ENCODE measurements around the gene CCNL2. TPM values are rescaled to one million over a fixed set of nuclear protein-coding genes. Genes with fewer than 3 reads are reported as not detected.

The CCNL2 gene
- total and polyA plus RNA-seq, 2 of the 13 experiments (the other 11 are each of a cell fraction or from before 2014, with no cell fraction given): 105 to 340 TPM

GRCh38 chr1:1400576-1401456, 1.7 kb upstream of the CCNL2 start (continued):
- TF ChIP-seq CREB3 (CRISPR knock-in tag; IDR thresholded peaks at IDR 0.05): no peak
- no peak for TF ChIP-seq GPN1 (CRISPR knock-in tag; IDR thresholded peaks at IDR 0.05; ENCODE audit: borderline replicate concordance)
- no peak for TF ChIP-seq ZNF513 (CRISPR knock-in tag; conservative IDR thresholded peaks at IDR 0.05)
- TF ChIP-seq PRDM15 (CRISPR knock-in tag; IDR thresholded peaks at IDR 0.05): no peak
- TF ChIP-seq MXD3 (CRISPR knock-in tag; IDR thresholded peaks at IDR 0.05): peak; percentile 48; the same call in 1 of the 2 replicates
- peak; percentile 90 for TF ChIP-seq ZNF124 (CRISPR knock-in tag; IDR thresholded peaks at IDR 0.05)
- peak; percentile 99 for TF ChIP-seq PHF5A (CRISPR knock-in tag; IDR thresholded peaks at IDR 0.05; ENCODE audit: low read depth, unreplicated experiment)
- TF ChIP-seq ZNF260 (CRISPR knock-in tag; IDR thresholded peaks at IDR 0.05; ENCODE audit: borderline replicate concordance, low read depth): no peak
- TF ChIP-seq JUND (CRISPR knock-in tag; IDR thresholded peaks at IDR 0.05): peak; percentile 84
- TF ChIP-seq NFE2 (CRISPR knock-in tag; IDR thresholded peaks at IDR 0.05): no peak
- peak; percentile 92 for TF ChIP-seq KDM4B (CRISPR knock-in tag; IDR thresholded peaks at IDR 0.05)
- TF ChIP-seq KLF16 (CRISPR knock-in tag; IDR thresholded peaks at IDR 0.05): peak in 1 of 2 experiments; percentile 96; a peak in 2 of 4 replicates
- no peak for TF ChIP-seq EED (CRISPR knock-in tag; IDR thresholded peaks at IDR 0.05)
- TF ChIP-seq CENPT (CRISPR knock-in tag; IDR thresholded peaks at IDR 0.05; ENCODE audit: low read depth): peak; percentile 55; the same call in 1 of the 2 replicates
- TF ChIP-seq NONO (IDR thresholded peaks at IDR 0.05): no peak
- TF ChIP-seq NONO (CRISPR knock-in tag; conservative IDR thresholded peaks at IDR 0.05): peak; percentile 98
- TF ChIP-seq ZNF337 (CRISPR knock-in tag; IDR thresholded peaks at IDR 0.05; ENCODE audit: borderline replicate concordance, low read depth): no peak
- no peak; the same call in 1 of the 2 replicates for TF ChIP-seq FUBP1 (CRISPR knock-in tag; IDR thresholded peaks at IDR 0.05; ENCODE audit: borderline replicate concordance)
- no peak for TF ChIP-seq ATF7 (IDR thresholded peaks at IDR 0.05)
- peak; percentile 62; the same call in 1 of the 2 replicates for TF ChIP-seq ATF7 (CRISPR knock-in tag; IDR thresholded peaks at IDR 0.05)
